GM18508 (cell line): ENCODE measurements around the gene RGPD3.
"Not testable (repeated sequence)": the region's sequence is repeated elsewhere in the genome, so short reads cannot be mapped to it uniquely, and the experiment has no call there.

Experiments used
- ATAC-seq: cut with Tn5 transposase; IDR thresholded peaks from one replicate; pipeline ENCODE4 v1.9.1; 2021; ENCODE audit warnings: moderate number of reproducible peaks; ENCODE audit not compliant: insufficient read depth, unreplicated experiment

Gene RGPD3

GRCh38 chr2:106468107-106468506 lies at the start of gene RGPD3:
Gene RGPD3 (minus strand): TSS chr2:106468413. CDS start chr2:106468288, 125 bp downstream.
- not testable (repeated sequence) for ATAC-seq

DNA sequence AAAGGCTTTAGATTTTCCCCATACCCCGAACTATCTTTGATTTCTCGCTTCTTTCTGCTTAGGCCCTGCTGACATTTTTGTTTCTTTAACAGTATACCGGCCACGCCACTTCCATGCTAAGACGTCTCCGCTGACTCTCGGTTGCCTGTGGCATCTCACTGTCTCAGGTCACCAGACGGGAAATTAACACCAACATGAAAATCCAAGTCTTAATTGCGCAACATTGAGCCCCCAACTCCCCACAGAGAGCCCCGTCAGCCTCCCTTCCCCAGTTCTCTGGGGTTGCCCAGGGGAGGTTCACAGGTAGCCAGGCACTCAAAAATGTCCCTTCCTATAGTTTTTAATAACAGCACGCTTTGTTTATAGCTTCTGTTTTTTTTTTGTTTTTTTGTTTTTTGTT lies 49.1 kb upstream of the RGPD3 start:
- ATAC-seq, result no peak

DNA sequence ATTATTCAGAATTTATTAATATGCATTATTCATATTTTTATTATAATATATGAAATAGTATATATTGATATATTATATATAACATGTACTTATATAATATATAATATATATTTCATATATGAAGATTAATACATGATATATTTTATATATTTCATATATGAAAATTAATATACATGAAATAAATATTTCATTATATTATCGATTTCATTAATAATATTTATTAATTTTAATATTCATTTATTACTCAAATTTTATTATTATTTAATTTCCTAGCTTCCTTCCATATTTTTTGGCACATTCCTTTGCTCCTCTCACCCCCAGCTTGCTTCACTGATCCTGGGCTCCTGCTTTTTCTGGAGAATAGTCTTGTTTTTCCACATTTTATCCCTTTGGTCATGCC lies 48.7 kb upstream of the RGPD3 start:
- no peak for ATAC-seq

DNA sequence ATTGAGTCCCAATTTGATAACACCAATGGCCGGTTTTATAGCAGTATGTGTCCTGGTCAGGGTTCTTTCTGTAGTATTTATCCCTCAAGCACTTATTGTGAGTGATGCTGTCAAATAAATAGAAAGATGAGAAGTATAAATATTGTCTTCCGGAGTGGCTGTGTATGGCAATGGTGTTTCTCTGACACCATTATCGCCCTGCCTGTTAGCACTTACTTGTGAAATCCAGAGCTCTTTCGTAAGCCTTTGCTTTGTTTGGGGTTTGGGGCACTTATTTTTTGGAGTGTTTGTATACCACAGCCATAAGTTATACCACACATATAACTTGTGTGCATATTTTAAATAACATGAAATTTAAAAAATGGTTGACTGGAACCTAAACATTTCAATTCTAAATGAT lies 48.2 kb upstream of the RGPD3 start:
- ATAC-seq, result no peak

GRCh38 chr2:106514827-106515226 lies 46.6 kb upstream of the RGPD3 start:
- not testable (repeated sequence) for ATAC-seq

GRCh38 chr2:106513391-106513790 lies 45.2 kb upstream of the RGPD3 start:
- not testable (repeated sequence) for ATAC-seq

GRCh38 chr2:106511934-106512333 lies 43.7 kb upstream of the RGPD3 start:
- ATAC-seq, result not testable (repeated sequence)

GRCh38 chr2:106511476-106511901 lies 43.3 kb upstream of the RGPD3 start:
- not testable (repeated sequence) for ATAC-seq

DNA sequence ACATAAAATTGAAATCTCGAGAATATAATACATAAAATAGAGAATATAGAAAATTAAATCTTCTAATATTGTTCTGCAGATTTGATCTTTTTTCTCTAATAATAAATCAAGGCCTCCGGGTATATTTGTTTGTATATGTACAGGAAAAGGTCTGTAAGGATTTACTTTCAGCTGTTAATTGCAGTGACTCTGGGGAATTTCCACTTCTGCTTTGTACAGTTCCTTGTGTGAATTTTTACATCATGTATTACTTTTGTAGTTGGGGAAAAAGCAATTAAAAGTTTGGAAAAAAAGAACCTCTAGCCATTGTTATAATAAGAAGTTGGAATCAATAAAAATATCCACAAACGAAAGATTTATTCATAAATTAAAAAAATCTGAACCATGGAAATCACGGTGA lies 42.6 kb upstream of the RGPD3 start:
- ATAC-seq, result not testable (repeated sequence)

GRCh38 chr2:106509374-106509770 lies 41.2 kb upstream of the RGPD3 start:
- not testable (repeated sequence) for ATAC-seq

DNA sequence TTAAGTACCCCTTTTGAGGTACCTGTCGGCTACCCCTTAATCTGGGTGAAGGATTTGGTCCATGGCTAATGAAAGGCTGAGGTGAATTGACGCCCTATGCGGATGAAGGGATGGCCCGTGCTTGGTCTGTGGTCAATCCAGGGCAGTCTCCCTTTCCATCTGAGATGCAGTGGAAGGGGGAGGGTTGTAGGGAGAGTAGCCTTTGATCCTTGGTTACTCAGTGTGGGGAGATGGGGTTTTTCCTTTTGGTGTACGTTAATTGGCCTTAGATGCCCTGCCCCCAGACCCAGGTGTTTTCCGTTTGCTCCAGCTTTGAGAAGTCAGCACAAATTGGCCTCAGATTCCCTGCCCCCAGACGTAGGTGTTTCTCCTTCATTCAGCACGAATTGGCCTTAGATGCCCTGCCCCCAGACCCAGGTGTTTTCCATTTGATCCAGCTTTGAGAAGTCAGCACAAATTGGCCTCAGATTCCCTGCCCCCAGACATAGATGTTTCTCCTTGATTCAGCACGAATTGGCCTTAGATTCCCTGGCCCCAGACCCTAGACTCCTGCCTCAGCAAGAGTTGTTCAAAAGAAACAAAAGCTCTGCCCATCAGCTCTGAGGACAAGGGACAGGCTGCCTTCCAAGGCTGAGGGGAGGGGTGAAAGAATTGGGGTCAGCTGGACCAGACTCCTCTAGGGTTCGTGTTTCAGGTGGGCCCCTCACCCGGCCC lies 40.6 kb upstream of the RGPD3 start:
- ATAC-seq, result not testable (repeated sequence)

DNA sequence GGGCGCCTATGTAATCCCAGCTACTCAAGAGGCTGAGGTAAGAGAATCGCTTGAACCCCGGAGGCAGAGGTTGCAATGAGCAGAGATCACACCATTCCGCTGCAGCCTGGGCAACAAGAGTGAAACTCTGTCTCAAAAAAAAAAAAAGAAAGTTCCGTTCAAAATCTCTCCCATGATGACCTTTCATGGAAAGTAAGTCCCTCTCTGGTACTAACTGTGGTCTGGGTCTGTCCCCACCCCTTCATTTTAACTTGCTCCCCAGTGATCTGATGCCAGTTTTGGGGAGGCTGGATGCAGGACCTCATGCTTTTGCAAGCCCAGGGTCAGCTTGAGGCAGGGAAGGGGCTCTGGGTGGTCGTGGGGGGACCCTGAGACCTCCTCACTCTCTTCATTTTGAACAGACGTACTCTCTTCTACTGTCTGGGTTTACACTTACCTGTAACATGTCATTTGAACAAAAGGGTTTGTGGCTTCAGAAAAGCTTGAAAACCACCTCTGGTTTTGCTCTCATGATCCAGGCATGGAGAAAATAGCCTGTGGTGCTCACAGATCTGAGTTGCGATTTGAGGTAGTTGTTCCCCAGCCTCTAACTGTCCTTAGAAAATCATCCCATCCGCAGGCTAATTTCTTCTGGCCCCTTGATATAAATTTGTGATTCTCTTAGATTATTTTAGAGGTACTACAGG lies 37.9 kb upstream of the RGPD3 start:
- not testable (repeated sequence) for ATAC-seq

DNA sequence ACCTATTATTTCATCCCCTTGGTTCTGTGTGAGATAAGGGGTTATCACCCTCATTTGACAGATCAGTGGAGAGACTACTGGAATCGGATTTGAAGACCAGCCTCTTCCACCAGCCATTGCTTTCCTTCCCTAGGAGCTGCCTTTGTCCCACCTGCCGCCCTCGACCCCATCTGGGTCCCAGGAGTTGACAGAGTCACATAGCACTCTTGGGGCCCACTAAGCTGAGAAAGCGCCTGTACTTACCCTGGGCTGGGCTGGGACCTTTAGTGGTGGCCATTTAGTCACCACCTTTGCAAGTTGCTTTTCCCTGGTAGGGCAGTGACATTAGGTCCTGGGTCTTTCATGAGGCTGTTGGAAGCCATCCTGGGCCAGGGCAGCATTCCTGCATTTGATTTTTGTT lies 36.6 kb upstream of the RGPD3 start:
- ATAC-seq, result not testable (repeated sequence)

DNA sequence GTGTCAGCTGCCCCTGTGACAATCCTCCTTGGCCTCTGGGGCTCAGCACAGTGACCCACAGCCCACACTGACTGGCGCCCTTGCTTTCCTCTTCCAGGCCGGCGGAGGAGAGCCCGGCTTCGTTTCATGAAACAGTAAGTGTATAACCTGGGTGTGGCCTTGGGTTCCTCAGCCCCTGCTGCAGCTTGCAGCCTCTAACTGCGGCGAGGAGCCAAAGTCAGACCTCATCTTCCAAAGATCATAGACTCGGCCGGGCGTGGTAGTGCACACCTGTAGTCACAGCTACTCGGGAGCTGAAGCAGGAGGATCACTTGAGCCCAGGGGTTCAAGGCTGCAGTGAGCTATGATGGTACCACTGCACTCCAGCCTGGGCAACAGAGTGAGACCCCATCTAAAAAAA lies 36.0 kb upstream of the RGPD3 start:
- ATAC-seq, result not testable (repeated sequence)

GRCh38 chr2:106502351-106502750 lies 34.1 kb upstream of the RGPD3 start:
- ATAC-seq, result not testable (repeated sequence)

DNA sequence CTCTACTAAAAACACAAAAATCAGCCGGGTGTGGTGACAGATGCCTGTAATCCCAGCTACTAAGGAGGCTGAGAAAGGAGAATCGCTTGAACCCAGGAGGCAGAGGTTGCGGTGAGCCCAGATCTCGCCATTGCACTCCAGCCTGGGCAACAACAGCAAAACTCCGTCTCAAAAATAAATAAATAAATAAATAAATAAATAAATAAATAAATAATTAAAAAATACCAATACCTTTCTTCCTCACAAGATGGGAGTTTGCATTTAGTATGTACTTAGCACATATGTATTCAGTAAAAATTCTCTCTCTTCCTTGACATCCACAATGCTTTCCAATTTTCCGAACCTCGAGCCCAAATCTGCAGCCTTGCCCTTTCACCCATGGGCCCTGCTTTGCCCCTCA lies 32.1 kb upstream of the RGPD3 start:
- not testable (repeated sequence) for ATAC-seq

DNA sequence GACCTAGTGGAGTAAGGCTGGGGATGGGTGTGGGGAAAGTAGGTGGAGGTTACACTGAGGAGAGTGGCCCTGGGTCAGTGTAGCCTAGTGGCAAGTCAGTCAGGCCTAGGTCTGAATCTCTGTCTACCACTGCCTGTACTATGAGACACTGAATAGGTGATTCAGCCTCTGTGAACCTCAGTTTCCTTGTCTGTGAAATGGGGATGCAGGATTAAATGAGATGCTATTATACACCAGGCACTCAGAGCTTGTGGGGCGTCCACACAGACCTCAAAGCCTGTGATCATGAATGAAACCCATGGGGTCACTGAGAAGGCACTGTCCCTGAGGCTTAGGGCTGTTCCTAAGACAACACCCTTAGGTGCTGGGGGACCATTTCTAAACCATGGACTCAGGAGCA lies 30.3 kb upstream of the RGPD3 start:
- not testable (repeated sequence) for ATAC-seq

GRCh38 chr2:106492913-106493312 lies 24.7 kb upstream of the RGPD3 start:
- not testable (repeated sequence) for ATAC-seq

GRCh38 chr2:106492399-106492798 lies 24.2 kb upstream of the RGPD3 start:
- ATAC-seq, result not testable (repeated sequence)

GRCh38 chr2:106489701-106490100 lies 21.5 kb upstream of the RGPD3 start:
- not testable (repeated sequence) for ATAC-seq

DNA sequence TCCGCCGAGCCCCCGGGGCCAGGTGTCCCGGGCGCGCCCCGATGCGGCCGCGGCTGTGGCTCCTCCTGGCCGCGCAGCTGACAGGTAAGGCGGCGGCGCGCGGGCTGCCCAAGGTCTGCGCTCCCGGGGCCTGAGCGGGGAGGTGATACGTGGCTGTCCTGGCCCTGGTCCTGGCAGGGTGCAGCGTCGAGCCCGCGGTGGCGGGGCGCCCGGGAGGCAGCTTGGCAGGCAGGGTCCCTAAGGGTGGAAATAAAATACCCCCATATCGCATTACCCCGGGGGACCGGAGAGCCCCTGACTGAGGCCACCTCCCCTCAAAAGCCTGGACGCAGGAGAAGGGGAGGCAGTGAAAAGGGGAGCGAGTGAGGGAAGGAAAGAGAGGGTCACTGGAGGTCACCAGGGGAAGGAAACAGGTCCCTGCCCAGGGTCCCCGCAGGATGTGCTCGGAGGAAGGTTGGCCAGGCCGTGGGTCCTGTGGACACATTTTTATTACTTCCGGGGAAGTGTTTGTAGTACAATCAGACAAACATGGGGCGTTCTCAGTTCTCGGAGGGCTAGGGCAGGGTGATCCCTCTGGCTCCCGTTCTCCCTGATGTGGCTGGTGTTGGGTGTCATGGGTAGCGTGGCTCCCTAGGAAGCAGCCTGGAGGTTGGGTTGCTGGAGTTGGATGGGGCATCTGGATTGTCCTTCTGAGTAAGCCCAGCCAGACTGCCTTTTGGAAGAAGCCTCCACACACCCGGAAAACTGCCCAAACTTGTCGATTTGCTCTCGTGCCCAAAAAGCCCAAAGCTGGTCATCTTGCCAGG lies 19.4 kb upstream of the RGPD3 start:
- ATAC-seq, result not testable (repeated sequence)
